BJ (cell line): Measurements from ENCODE around the gene MRPL58. TPM values are rescaled to one million over a fixed set of nuclear protein-coding genes. Genes with fewer than 3 reads are reported as not detected.
"Not testable (repeated sequence)": the region's sequence is repeated elsewhere in the genome, so short reads cannot be mapped to it uniquely, and the experiment has no call there.

ENCODE experiments used
- CTCF ChIA-PET: fragments of 350-600 bp; formaldehyde crosslinking; extraction: SDS; loops from one replicate; lab custom pipeline; 2021; ENCODE audit warnings: antibody characterized with exemption, inconsistent platforms; lab: Yijun Ruan, JAX
- POLR2A ChIA-PET: fragments of 300-600 bp; sonication (Branson Sonifier 250); formaldehyde crosslinking; extraction: SDS; loops from one replicate; lab custom pipeline; 2021; ENCODE audit warnings: antibody characterized with exemption; lab: Charles Lee
- DNase-seq: peaks from one replicate; pipeline ENCODE4 v3.0.0-alpha.2; 2011; ENCODE audit warnings: low read depth
- H3K27me3 ChIP-seq: 2 replicates; pipeline ENCODE4 v1.6.0; 2011; ENCODE audit warnings: low read length; ENCODE audit not compliant: control insufficient read depth, insufficient read depth
- H3K36me3 ChIP-seq: 2 replicates; pipeline ENCODE4 v1.5.1; 2011; ENCODE audit warnings: low read length; ENCODE audit not compliant: control insufficient read depth, insufficient read depth
- H3K4me3 ChIP-seq: 2 replicates; pipeline ENCODE4 v1.5.1; 2011; ENCODE audit warnings: low read depth, mild to moderate bottlenecking, control low read depth, low read length
- CTCF ChIP-seq: IDR thresholded peaks from 2 replicates; pipeline ENCODE4 v1.5.1; 2011; ENCODE audit warnings: low read depth, mild to moderate bottlenecking, control low read depth, inconsistent platforms, low read length, moderate library complexity; ENCODE audit not compliant: insufficient read depth
- polyA plus RNA-seq: library from polyadenylated mRNA; depleted of rRNA; stranded (reverse); fragments of >200 nt; gene quantifications from 2 replicates; pipeline ENCODE4 v1.2.3, GENCODE V29; 2011

Gene MRPL58
- polyA plus RNA-seq, 1 experiment: 44.2 TPM

- ChIA-PET POLR2A (no interaction called here), CTCF (interaction anchor here (1.0 kb wide), 1 partner anchor 33 kb away, joined by 6 read pairs; the partner anchor contains the start of gene CDR2L)
- no peak for DNase-seq
- Histone ChIP-seq H3K36me3 (peaks cover 7% of the 10 kb centered on the region), H3K27me3 (no peaks in the 10 kb centered on the region), H3K4me3 (no peak overlapping the region)
- TF ChIP-seq CTCF: no peak
Measured at GRCh38 chr17:75020331-75021110, 8.1 kb downstream of the MRPL58 start.

GRCh38 chr17:75024686-75025397 is 12.4 kb downstream of the MRPL58 start:
- peaks cover 5% of the 10 kb centered on the region for H3K36me3 ChIP-seq
- H3K27me3 ChIP-seq: no peaks in the 10 kb centered on the region
- CTCF ChIA-PET: interaction anchor here (1.0 to 1.5 kb wide), 3 partner anchors 10 to 37 kb away, joined by 3 to 5 read pairs (median 3); partner anchors contain the start of genes CDR2L and MRPL58
- POLR2A ChIA-PET: no interaction called here
- DNase-seq: no peak
- no peak for TF ChIP-seq CTCF
- no peak overlapping the region for H3K4me3 ChIP-seq

- H3K4me3 ChIP-seq, POLR2A ChIA-PET, H3K27me3 ChIP-seq, DNase-seq, H3K36me3 ChIP-seq: not testable (repeated sequence)
- CTCF ChIA-PET: interaction anchor here (1.0 to 1.1 kb wide), 2 partner anchors 9 to 38 kb away, joined by 3 read pairs; partner anchors contain the start of gene CDR2L
Measured at GRCh38 chr17:75025398-75025734, 12.9 kb downstream of the MRPL58 start.

- H3K4me3 ChIP-seq, CTCF ChIA-PET: not testable (repeated sequence)
- POLR2A ChIA-PET: interaction anchor here (0.6 kb wide), 1 partner anchor 32 kb away, joined by 5 read pairs; no protein-coding TSS in a partner anchor
Measured at GRCh38 chr17:75026650-75027049, 14.2 kb downstream of the MRPL58 start.

GRCh38 chr17:75030161-75030560 is 17.7 kb downstream of the MRPL58 start:
- Histone ChIP-seq H3K27me3 (no peaks in the 10 kb centered on the region), H3K4me3 (no peak overlapping the region), H3K36me3 (no peaks in the 10 kb centered on the region)
- no peak for TF ChIP-seq CTCF
- no peak for DNase-seq
- ChIA-PET CTCF (no interaction called here), POLR2A (no interaction called here)

More at GRCh38 chr17:75026650-75027049, 14.2 kb downstream of the MRPL58 start:
- H3K27me3 ChIP-seq, H3K36me3 ChIP-seq, DNase-seq: not testable (repeated sequence)
